A549 treated with CpdA at 1 μM for 4 hours (cell line): ENCODE results near the gene S100A7. TPM values are rescaled to one million over a fixed set of nuclear protein-coding genes. Genes with fewer than 3 reads are reported as not detected.

Source experiments
- total RNA-seq: library from RNA; stranded (reverse); fragments of 200-300 nt; extraction: Qiagen RNA extraction; gene quantifications from 5 replicates; pipeline ENCODE4 v1.2.3, GENCODE V29; 2022; ENCODE audit warnings: low read depth

Gene S100A7
- total RNA-seq: not detected in 5 replicates

GRCh38 chr1:153460551-153460950 is at the start of gene S100A7:
Gene S100A7 (minus strand): TSS chr1:153460651. CDS start chr1:153459013, 1,638 bp downstream.

GRCh38 chr1:153415850-153416570 is 44.4 kb downstream of the S100A7 start, which contains the start of gene S100A7A:
Gene S100A7A (plus strand): TSS chr1:153416520. CDS start chr1:153418083, 1,563 bp downstream.

Other genes starting within 250 kb of the S100A7 start
- not detected in 5 replicates for gene PRR9, start 243.1 kb downstream of the S100A7 start, total RNA-seq
- gene LORICRIN, start 201.0 kb downstream of the S100A7 start, total RNA-seq: not detected in 5 replicates
- gene PGLYRP3, start 147.7 kb downstream of the S100A7 start, total RNA-seq: not detected in 5 replicates
- gene PGLYRP4, start 111.8 kb downstream of the S100A7 start, total RNA-seq: not detected in 5 replicates
- gene S100A9, start 102.8 kb downstream of the S100A7 start, total RNA-seq: 0.59 to 1.1 TPM (median 0.65 TPM) in 3 of 5 replicates, not detected in the others
- not detected in 5 replicates for gene S100A12, start 85.0 kb downstream of the S100A7 start, total RNA-seq
- not detected in 5 replicates for gene S100A8, start 69.6 kb downstream of the S100A7 start, total RNA-seq
- not detected in 5 replicates for gene S100A7A, start 44.1 kb downstream of the S100A7 start, total RNA-seq
- 3,123 to 3,674 TPM (median 3,479 TPM) in 5 replicates for gene S100A6, start 75.3 kb upstream of the S100A7 start, total RNA-seq
- 0.65 to 1.2 TPM (median 0.79 TPM) in 5 replicates for gene S100A5, start 80.3 kb upstream of the S100A7 start, total RNA-seq
- 1,624 to 1,839 TPM (median 1,665 TPM) in 5 replicates for gene S100A4, start 85.2 kb upstream of the S100A7 start, total RNA-seq
- 88.7 to 106 TPM (median 92.8 TPM) in 5 replicates for gene S100A3, start 88.6 kb upstream of the S100A7 start, total RNA-seq
- gene S100A2, start 105.2 kb upstream of the S100A7 start, total RNA-seq: 20.0 to 26.2 TPM (median 24.5 TPM) in 5 replicates
- 412 to 491 TPM (median 455 TPM) in 5 replicates for gene S100A16, start 152.5 kb upstream of the S100A7 start, total RNA-seq
- gene S100A14, start 155.7 kb upstream of the S100A7 start, total RNA-seq: 0.40 to 0.79 TPM (median 0.50 TPM) in 5 replicates
- 148 to 177 TPM (median 176 TPM) in 5 replicates for gene S100A13, start 166.9 kb upstream of the S100A7 start, total RNA-seq
- gene S100A1, start 167.8 kb upstream of the S100A7 start, total RNA-seq: 0.55 to 0.96 TPM (median 0.86 TPM) in 4 of 5 replicates, not detected in the other
- gene CHTOP, start 173.4 kb upstream of the S100A7 start, total RNA-seq: 63.4 to 84.0 TPM (median 77.0 TPM) in 5 replicates
- 52.0 to 63.2 TPM (median 56.4 TPM) in 5 replicates for gene SNAPIN, start 198.1 kb upstream of the S100A7 start, total RNA-seq
- gene ILF2, start 210.3 kb upstream of the S100A7 start, total RNA-seq: 268 to 297 TPM (median 278 TPM) in 5 replicates
- gene NPR1, start 218.0 kb upstream of the S100A7 start, total RNA-seq: 0.80 to 1.2 TPM (median 0.95 TPM) in 5 replicates